ENCODE data around the gene ATP11A.

- TF ChIP-seq CTCF (IDR thresholded peaks at IDR 0.05) (no peak), POLR2A (IDR thresholded peaks at IDR 0.05) (no peak)
These were observed 228.4 kb downstream of the ATP11A start for GRCh38 chr13:112918266-112918665.

All from thyroid gland (tissue), 4 donors.